ENCODE data around the gene MYT1. TPM values are rescaled to one million over a fixed set of nuclear protein-coding genes. Genes with fewer than 3 reads are reported as not detected.
"Not testable (repeated sequence)": the region's sequence is repeated elsewhere in the genome, so short reads cannot be mapped to it uniquely, and the experiment has no call there.

MYT1 gene
- total RNA-seq: under 1 TPM; 0.21 to 0.34 TPM
- long read RNA-seq, partial matches to known transcripts: 0 of 2 reads
- long read RNA-seq, other reads (novel, unspliced or antisense): 2 of 2 reads

DNA sequence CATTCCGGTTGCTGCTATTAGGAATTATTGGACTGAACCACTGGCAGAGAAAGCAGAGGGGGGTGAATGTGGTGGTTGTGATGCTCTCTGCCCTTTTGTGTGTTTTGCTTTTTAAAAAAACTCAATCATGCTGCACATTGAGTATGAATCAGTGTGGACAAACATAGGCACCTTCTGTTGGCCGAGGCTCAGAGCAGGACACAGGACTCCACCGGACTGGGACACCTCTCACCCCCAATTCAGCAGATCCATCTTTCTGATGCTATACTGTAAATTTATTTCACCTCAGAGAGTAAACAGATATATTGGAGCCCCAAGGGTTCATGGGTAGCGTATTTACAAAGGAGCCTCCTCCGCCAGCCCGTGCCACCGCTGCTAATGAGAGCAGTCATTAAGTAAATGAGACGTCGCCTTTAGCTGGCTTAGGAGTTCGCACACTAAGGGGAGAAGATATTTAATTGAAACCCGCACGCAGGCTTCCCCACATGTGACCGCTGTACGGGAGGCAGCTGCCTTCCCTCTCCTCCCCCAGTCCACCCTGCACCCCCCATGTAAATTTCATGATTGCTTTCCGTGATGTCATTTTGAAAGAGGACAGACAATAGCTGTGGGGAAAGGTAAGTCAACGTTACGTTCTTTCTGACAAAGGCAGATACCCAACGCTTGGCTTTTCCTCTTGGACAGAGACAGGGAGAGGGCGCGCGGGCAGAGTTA lies at the start of gene MYT1:
TSS of gene MYT1 (plus strand) at position 330 of the 714 bp plus-strand sequence. CDS start 34,410 bp downstream, outside the sequence.
- DNase-seq (no peak), ATAC-seq (no peak)
- intact Hi-C loops (cut with DNase I): no loop called here

DNA sequence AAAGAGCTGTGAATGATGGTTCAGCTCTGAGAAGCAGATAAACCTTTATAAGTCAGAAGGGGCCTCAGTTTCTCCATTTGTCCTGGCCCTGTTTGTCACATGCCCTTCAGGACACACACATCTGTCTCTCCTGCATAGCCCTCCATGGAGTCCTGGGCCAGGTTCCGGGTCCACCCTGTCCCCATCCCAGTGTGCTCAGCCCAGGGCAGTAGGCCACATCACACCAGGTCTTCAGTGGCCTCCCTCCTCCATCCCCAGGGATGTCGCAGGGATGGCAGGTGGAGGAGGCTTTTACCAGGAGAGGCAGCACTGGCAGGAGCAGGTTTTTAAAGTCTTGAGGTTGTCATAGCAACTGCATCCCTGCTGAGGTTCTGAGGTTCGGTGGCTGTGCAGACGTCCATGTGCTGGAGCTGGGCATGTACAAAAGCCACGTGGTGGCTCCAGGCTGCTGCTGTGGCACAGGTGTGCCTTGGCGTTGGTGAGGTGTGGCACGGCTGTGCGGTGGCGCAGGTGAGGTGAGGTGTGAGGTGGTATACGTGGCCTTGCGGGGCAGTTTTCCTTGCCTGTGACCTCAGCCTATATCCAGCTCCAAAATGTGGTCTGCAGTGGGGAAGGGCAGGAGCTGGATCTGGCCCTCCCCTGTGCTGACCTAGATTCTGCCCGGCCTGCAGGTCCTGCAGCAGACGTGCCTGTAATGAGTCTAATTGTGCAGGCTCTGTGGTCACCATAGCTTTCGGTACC lies 48.9 kb upstream of the MYT1 start:
- ATAC-seq: no peak
- intact Hi-C loops (cut with DNase I): no loop called here
- DNase-seq: no peak

DNA sequence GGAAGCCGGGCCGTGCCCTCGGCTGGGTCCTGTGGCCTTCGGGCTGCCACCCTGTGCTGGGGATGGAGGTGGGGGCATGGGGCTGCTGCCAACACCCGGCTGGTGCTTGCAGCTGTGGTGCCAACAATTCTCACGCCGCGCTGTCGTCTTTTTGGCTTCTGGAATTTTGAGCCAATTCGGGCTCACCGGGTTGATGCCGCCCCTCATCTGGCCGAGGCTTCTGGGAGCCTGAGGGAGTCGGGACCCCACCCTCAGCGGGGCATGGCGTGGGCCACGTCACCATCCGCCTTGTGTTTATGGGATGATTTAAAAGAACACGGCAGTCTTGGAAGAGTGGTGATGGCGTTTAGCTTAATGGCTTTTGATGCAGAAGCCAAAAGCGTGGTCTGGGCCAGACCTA lies 48.2 kb upstream of the MYT1 start:
- ATAC-seq (no peak), DNase-seq (peak; percentile 7)
- intact Hi-C loops (cut with DNase I): no loop called here

DNA sequence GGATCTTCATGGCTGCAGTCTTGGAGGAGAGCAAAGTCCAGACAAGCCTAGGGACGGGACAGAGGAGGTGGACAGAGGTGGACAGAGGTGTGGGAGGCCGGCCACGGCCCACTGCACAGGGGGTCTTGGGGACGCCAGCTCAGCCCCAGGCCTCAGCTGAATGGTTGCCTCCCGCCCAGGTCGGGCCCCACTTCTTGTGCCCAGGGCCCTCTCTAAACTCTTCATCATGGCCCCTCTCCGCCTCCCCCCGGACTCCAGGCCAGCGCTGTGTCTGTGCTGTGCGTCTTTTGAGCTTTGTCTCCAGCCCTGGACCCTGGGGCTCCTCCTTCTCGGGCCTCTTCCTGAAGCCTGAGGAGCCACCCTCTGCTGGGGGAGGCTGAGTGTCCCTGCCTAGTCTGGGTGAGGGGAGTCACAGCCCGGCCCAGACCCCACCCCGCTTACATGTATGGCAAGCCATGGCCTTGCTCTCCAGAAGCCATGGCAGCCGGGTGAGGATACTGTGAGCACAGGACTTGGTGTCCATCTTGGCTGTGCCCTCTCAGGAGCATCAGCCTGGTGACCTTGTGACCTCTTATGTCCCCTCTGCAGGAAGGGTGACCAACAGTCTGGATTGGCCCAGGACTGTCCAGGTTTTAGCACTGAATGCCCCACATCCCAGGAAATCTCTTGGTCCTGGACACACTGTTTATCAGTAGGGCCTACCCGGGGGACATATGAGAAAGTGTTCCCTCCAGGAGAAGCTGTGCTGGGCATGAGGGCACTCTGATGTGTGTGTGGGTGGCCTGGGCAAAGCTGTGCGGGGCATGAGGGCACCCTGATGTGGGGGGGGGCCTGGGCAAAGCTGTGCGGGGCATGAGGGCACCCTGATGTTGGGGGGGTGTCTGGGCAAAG lies 47.5 kb upstream of the MYT1 start:
- DNase-seq: peak; percentile 15
- no peak for ATAC-seq
- intact Hi-C loops (cut with DNase I): no loop called here

DNA sequence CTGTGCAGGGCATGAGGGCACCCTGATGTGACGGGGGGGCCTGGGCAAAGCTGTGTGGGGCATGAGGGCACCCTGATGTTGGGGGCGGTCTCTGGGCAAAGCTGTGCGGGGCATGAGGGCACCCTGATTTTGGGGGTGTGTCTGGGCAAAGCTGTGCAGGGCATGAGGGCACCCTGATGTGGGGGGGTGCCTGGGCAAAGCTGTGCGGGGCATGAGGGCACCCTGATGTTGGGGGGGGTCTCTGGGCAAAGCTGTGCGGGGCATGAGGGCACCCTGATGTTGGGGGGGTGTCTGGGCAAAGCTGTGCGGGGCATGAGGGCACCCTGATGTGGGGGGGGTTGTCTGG lies 46.8 kb upstream of the MYT1 start:
- DNase-seq; ATAC-seq; intact Hi-C loops (cut with DNase I): not testable (repeated sequence)

DNA sequence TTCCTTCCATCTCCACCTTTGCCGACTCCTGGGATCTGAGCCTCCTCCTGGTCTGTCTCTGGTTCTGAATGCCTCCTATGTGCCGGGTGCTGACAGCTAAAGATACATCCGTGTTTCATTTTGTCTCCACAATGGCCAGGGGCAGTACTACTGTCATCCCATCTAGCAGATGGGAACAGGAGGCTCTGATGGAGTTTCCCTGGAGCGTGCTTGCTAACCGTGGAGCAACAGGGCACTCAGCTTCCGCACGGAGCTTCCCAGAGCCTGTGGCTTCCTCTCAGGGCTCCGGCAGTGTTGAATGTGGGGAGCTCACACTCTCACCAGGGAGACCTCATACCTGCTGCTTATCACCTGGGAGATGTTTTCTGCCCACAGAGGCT lies 45.0 kb upstream of the MYT1 start:
- no peak for DNase-seq
- ATAC-seq: no peak
- intact Hi-C loops (cut with DNase I): no loop called here

DNA sequence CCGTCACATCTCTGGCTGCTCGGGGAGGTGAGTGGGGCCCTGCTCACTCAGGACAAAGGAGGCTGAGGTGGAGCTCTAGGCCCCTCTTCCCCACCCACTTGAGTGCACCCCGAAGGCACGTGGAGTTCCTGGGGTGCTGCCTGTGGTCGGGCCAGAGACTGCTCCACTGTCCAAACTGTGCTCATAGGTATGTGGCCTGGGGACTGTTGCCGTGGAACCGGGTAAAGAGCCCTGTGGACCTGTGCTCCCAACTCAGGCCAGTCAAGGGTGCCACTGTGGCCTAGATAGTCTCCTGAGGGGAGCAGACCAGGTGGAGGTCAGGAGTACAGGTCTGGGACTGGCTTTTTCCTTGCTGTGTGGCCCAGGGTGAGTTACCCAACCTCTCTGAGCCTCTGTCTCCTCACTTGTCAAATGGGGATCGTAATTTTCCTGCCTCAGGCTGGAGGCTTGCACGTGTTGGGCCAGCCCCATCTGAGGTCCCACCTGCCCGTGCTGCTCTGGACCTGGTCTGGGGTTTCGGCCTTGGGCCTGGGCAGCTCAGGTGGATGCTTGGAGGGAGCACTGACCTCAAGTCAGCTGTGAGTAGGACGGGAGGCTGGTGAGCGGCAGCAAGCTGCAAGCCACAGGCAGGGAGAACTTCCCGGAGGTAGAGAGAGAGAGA lies 44.4 kb upstream of the MYT1 start:
- DNase-seq: peak; percentile 21

DNA sequence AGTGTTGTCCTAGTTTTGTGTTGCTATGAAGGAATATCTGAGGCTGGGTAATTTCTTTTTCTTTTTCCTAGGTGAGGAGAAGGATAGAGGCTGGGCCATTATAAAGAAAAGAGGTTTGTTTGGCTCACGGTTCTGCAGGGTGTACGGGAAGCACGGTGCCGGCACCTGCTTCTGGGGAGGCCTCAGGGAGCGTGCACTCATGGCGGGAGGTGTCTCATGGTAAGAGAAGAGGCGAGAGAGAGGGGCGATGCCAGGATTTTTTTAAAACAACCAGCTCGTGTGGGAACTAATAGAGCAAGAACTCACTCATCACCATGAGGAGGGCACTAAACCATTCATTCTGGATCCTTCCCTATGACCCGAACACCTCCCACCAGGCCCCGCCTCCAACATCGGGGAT lies 42.7 kb upstream of the MYT1 start:
- DNase-seq (peak; percentile 3), ATAC-seq (no peak)
- intact Hi-C loops (cut with DNase I): loop anchor here in 1 of 2 donors (2.0 kb wide), 1 partner anchor 81 kb away; no protein-coding TSS in a partner anchor

More for the DNA sequence above, 44.4 kb upstream of the MYT1 start:
- ATAC-seq: peak in 1 of 2 donors; percentile 23
- intact Hi-C loops (cut with DNase I): loop anchor here in 1 of 2 donors (1.0 to 2.0 kb wide), 2 partner anchors 37 to 79 kb away; no protein-coding TSS in a partner anchor

DNA sequence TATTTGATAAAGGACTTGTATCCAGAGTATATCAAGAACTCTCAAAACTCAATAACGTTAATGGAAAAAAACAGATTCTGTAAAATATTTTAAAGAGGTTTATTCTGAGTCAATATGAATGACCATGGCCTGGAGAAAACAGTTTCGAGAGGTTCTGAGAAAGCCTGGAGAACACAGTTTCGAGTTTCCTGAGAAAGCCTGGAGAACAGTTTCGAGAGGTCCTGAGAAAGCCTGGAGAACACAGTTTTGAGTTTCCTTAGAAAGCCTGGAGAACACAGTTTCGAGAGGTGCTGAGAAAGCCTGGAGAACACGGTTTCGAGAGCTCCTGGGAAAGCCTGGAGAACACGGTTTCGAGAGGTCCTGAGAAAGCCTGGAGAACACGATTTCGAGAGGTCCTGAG lies 41.3 kb upstream of the MYT1 start:
- intact Hi-C loops (cut with DNase I); DNase-seq; ATAC-seq: not testable (repeated sequence)

DNA sequence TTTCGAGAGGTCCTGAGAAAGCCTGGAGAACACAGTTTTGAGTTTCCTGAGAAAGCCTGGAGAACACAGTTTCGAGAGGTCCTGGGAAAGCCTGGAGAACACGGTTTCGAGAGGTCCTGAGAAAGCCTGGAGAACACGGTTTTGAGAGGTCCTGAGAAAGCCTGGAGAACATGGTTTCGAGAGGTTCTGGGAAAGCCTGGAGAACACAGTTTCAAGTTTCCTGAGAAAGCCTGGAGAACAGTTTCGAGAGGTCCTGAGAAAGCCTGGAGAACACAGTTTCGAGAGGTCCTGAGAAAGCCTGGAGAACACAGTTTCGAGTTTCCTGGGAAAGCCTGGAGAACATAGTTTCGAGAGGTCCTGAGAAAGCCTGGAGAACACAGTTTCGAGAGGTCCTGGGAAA lies 40.7 kb upstream of the MYT1 start:
- intact Hi-C loops (cut with DNase I); ATAC-seq; DNase-seq: not testable (repeated sequence)

DNA sequence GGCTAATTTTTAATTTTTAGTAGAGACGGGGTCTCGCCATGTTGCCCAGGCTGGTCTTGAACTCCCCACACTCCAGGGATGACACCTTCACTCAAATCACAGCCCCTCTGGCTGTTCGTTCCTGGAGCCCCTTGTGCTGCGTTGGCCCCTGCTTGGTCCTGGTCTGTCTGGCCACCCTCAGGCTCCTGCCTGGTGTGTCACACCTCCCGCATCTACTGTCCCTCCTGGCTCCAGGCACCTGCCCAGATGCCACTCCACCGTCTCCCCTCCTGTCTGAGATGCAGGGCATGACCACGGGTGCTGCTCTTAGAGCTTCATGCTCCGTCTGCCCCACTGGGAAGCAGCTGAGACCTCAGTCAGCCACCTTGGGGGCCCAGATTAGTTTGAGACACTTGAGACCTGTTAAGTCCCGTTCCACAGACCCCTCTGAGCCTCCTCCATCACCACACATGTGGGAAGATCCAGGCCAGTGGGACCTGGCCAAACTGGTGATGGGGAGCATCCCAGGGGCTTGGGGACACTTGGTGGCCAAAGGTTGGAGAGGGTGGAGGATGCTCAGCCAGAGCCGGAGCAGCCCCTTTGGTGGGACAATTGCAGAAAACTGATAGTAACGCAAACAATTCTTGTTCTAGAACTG lies 35.0 kb upstream of the MYT1 start:
- no peak for ATAC-seq
- intact Hi-C loops (cut with DNase I): no loop called here
- no peak for DNase-seq

DNA sequence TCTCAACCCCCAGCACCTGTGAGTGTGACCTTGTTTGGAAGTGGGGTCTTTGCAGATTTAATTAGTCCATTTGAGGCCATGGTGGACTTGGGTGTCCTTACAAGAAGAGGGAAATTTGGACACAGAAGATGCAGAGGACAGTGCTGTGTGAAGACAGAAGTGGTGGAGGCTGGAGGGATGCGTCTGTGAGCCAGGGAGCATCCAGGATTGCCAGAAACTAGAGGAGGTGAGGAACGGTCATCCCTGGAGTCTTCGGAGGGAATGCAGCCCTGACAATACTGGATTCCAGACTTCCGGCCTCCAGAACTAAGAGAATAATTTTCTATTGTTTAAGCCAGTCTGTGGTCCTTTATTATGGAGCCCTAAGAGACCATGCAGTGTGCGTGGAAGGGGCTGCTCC lies 34.0 kb upstream of the MYT1 start:
- DNase-seq: no peak
- intact Hi-C loops (cut with DNase I): no loop called here
- no peak for ATAC-seq

DNA sequence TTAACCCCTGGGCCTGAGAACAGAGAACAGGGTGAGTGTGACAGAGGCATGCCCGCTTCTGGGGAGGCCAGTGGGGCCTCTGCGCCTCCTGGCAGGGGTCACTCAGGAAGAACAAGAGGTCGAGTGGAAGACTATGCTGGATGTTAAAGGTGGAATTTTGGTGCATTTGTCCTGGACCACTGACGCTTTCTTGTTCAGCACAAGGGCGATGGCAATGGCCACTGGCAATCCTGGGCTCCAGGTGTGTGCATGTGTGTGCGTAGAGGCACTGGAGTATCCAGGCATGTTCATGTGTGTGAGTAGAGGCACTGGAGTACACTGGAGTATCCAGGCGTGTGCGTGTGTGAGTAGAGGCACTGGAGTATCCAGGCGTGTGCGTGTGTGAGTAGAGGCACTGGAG lies 33.4 kb upstream of the MYT1 start:
- DNase-seq (no peak), ATAC-seq (no peak)
- intact Hi-C loops (cut with DNase I): no loop called here

DNA sequence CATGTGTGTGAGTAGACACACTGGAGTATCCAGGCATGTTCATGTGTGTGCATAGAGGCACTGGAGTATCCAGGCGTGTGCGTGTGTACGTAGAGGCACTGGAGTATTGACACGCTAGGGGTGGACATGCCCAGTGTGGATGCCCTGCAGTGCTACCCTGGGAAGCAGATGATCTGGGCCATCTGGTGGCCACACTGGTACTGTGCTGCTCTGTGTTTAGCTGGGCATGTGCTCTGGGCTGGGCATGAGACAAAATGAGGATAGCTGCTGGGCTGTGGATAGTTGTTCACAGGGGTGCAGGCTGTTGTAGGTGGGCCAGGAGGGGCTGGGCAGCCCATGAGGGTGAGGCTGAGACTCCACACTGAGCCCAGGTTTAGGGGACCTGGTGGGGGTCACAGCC lies 32.8 kb upstream of the MYT1 start:
- intact Hi-C loops (cut with DNase I): no loop called here
- no peak for ATAC-seq
- DNase-seq: peak; percentile 6

DNA sequence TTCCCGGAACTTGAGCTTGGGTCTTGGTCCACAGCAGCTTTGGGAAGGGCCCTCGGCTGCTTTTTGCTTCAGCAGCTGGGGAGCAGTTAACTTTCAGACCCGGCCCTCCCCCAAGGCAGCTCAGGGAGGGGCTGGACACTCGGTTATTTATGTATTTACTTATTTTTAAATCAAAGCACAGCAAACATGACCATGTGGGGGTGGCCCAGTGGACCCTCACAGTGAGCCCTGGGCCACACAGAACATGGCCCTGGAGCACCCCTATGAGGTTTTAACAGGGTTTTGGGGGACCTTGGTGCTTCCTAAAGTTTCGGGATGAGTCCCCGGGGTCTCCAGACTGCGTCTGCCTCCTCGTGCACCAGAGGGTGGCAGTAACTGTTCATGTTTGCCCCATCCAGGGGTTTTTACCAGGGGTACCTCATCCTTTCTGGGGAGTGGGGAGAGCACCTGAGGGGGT lies 30.3 kb upstream of the MYT1 start:
- DNase-seq: no peak
- intact Hi-C loops (cut with DNase I): no loop called here
- ATAC-seq: no peak

DNA sequence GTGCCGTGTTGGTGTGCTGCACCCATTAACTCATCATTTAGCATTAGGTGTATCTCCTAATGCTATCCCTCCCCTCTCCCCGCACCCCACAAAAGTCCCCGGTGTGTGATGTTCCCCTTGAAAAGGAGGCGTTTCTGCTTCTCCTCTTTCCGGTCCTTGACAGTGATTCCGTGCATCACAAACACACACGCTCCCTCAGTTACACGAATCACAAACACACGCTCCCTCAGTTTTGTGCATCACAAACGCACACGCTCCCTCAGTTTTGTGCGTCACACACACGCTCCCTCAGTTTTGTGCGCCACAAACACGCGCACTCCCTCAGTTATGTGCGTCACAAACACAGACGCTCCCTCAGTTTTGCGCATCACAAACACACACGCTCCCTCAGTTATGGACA lies 29.5 kb upstream of the MYT1 start:
- DNase-seq; ATAC-seq; intact Hi-C loops (cut with DNase I): not testable (repeated sequence)

DNA sequence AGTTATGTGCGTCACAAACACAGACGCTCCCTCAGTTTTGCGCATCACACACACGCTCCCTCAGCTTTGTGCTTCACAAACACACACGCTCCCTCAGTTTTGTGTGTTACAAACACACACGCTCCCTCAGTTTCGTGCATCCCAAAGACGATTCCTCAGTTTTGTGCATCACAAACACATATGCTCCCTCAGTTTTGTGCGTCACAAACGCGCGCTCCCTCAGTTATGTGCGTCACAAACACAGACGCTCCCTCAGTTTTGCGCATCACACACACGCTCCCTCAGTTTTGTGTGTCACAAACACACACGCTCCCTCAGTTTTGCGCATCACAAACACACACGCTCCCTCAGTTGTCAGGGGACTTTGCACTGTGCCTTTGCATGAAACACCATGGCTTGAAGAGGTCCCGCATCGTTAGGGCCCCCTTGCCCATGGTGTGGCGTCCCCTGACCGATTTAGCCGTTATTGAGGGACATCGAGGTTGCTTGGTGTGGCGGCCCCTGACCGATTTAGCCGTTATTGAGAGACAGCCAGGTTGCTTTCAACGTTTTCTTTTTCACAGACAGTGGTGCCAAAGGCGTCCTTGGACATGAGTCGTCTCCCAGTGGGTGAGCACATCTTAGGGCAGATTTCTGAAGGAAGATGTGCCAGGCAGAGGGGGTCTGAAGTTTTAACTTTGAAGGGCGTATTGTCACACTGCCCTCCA lies 28.1 kb upstream of the MYT1 start:
- ATAC-seq: no peak
- no peak for DNase-seq
- intact Hi-C loops (cut with DNase I): no loop called here

DNA sequence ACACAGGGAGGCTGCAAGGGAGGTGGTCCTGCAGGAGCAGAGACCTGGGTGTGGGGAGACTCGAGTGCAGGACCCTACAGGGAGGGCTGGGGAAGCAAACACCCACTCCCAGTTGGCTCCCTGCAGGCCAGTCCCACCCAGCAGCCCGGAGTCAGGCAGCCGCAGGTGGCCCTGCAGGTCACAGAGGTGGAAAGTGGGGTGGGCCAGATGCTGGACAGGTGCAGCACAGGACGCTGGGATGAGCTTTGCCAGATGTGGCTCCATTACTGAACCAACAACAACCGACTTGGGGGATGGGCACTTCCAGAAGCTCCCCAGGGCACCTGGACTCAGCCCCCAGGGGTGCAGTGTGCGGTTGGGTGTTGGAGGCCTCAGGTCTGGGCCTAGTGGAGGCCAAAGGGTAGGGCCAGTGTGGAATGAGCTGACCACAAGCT lies 26.6 kb upstream of the MYT1 start:
- DNase-seq: no peak

More for the DNA sequence above, 26.6 kb upstream of the MYT1 start:
- intact Hi-C loops (cut with DNase I): no loop called here
- ATAC-seq: no peak
